Endothelial cell of umbilical vein (primary cell): ENCODE data around the gene IFNL3. TPM values are rescaled to one million over a fixed set of nuclear protein-coding genes. Genes with fewer than 3 reads are reported as not detected.

ENCODE experiments used
- BruUV-seq: library from RNA; stranded (reverse); fragments of 400-500 nt; replicated peaks from 2 replicates; lab custom pipeline; 2021; lab: Mats Ljungman, UMichigan
- CTCF ChIA-PET: fragments of 300-600, 350-600 bp; sonication (Branson Sonifier 250); formaldehyde crosslinking; loops from one replicate; lab custom pipeline; 2021; ENCODE audit warnings: antibody characterized with exemption, inconsistent platforms; lab: Charles Lee
- POLR2A ChIA-PET: fragments of 300-600, 350-600 bp; sonication (Branson Sonifier 250); formaldehyde crosslinking; loops from one replicate; lab custom pipeline; 2021; ENCODE audit warnings: antibody characterized with exemption, inconsistent platforms; lab: Charles Lee
- DNase-seq: peaks from one replicate; pipeline ENCODE4 v3.0.0-alpha.2; 2011; ENCODE audit warnings: low read depth, low spot score
- FAIRE-seq: peaks from 2 replicates; lab custom pipeline; 2011; peaks lifted over from hg19 to GRCh38; lab: Jason Lieb, UNC
- H2AFZ ChIP-seq: 2 replicates; pipeline ENCODE4 v1.6.0; 2012; ENCODE audit warnings: low read depth, low read length, control low read depth, inconsistent platforms
- H3K27ac ChIP-seq: 2 replicates; pipeline ENCODE4 v1.5.1; 2011; ENCODE audit warnings: low read depth, mild to moderate bottlenecking, control low read depth, low read length, moderate library complexity; ENCODE audit not compliant: insufficient read depth
- H3K27me3 ChIP-seq, 2 experiments: 2 replicates each; pipeline versions ENCODE4 v1.6.0 to v1.6.1; 2011; ENCODE audit warnings: low read length in 2 of 2, mixed read lengths in 1 of 2; ENCODE audit not compliant: control insufficient read depth in 2 of 2, insufficient read depth in 2 of 2
- H3K36me3 ChIP-seq, 2 experiments: 2 replicates in 1 of 2; 3 replicates in 1 of 2; pipeline ENCODE4 v1.5.1; 2011; ENCODE audit warnings: low read length in 2 of 2, mild to moderate bottlenecking in 1 of 2, moderate library complexity in 1 of 2; ENCODE audit not compliant: control insufficient read depth in 2 of 2, insufficient read depth in 2 of 2; ENCODE audit errors: extremely low read depth in 1 of 2
- H3K4me1 ChIP-seq: 3 replicates; pipeline ENCODE4 v1.5.1; 2011; ENCODE audit warnings: mild to moderate bottlenecking, low read length; ENCODE audit not compliant: control insufficient read depth, insufficient read depth; ENCODE audit errors: extremely low read depth
- H3K4me2 ChIP-seq: 2 replicates; pipeline ENCODE4 v1.6.1; 2011; ENCODE audit warnings: low read length, control low read depth, mixed read lengths; ENCODE audit not compliant: insufficient read depth
- H3K4me3 ChIP-seq, 3 experiments: fragments of 200-600 bp in 1 of 3; sonication (generic), shearing (Covaris generic) in 1 of 3; replicated peaks in 1 of 3; 2 replicates each; pipeline ENCODE4 v1.5.1; 2011 to 2016; ENCODE audit warnings: control low read depth in 3 of 3, low read length in 3 of 3, mild to moderate bottlenecking in 2 of 3, inconsistent platforms in 1 of 3, low read depth in 1 of 3, moderate library complexity in 1 of 3; ENCODE audit not compliant: insufficient read depth in 1 of 3
- H3K79me2 ChIP-seq: 2 replicates; pipeline ENCODE4 v1.6.0; 2012; ENCODE audit warnings: low read length, inconsistent platforms; ENCODE audit not compliant: control insufficient read depth, insufficient read depth
- H3K9ac ChIP-seq: replicated peaks from 2 replicates; pipeline ENCODE3; 2011; ENCODE audit warnings: low read length, control low read depth; ENCODE audit not compliant: insufficient read depth; ENCODE audit errors: extremely low read depth
- H3K9me1 ChIP-seq: replicated peaks from 3 replicates; pipeline ENCODE4 v1.6.0; 2011; ENCODE audit warnings: mild to moderate bottlenecking, low read length; ENCODE audit not compliant: control insufficient read depth, insufficient read depth; ENCODE audit errors: extremely low read depth
- H3K9me3 ChIP-seq: replicated peaks from 2 replicates; pipeline ENCODE4 v1.5.1; 2012; ENCODE audit warnings: low read length, inconsistent platforms; ENCODE audit not compliant: control insufficient read depth, insufficient read depth
- H4K20me1 ChIP-seq: replicated peaks from 2 replicates; pipeline ENCODE3; 2011; ENCODE audit warnings: mild to moderate bottlenecking, low read length; ENCODE audit not compliant: control insufficient read depth, insufficient read depth; ENCODE audit errors: extremely low read depth
- CTCF ChIP-seq, 2 donors: IDR thresholded peaks; 1 replicate in 1 of 2; 2 replicates in 1 of 2; pipeline ENCODE4 v1.5.1; 2011; ENCODE audit warnings: low read length in 2 of 2, mild to moderate bottlenecking in 2 of 2, moderate library complexity in 2 of 2, control low read depth in 1 of 2, inconsistent platforms in 1 of 2, low read depth in 1 of 2; ENCODE audit not compliant: insufficient read depth in 1 of 2; ENCODE audit errors: extremely low read depth in 1 of 2
- FOS ChIP-seq: IDR thresholded peaks from 2 replicates; pipeline ENCODE4 v1.6.1; 2011; ENCODE audit warnings: mild to moderate bottlenecking, low read length, moderate library complexity, borderline replicate concordance; ENCODE audit not compliant: insufficient read depth
- GATA2 ChIP-seq: IDR thresholded peaks from 2 replicates; pipeline ENCODE4 v1.7.0; 2011; ENCODE audit warnings: low read depth, mild to moderate bottlenecking, moderate library complexity, mixed read lengths, low read length; ENCODE audit not compliant: insufficient read length, insufficient read depth
- JUN ChIP-seq: IDR thresholded peaks from 2 replicates; pipeline ENCODE4 v1.6.1; 2011; ENCODE audit warnings: borderline replicate concordance, low read depth; ENCODE audit not compliant: insufficient read length, insufficient read depth
- MAX ChIP-seq: IDR thresholded peaks from 2 replicates; pipeline ENCODE4 v1.6.1; 2011; ENCODE audit not compliant: insufficient read depth, insufficient read length
- MYC ChIP-seq: IDR thresholded peaks from one replicate; pipeline ENCODE4 v1.6.1; 2011; ENCODE audit warnings: mild to moderate bottlenecking, low read depth, low read length
- POLR2A ChIP-seq: IDR thresholded peaks from 2 replicates; pipeline ENCODE4 v1.6.1; 2012; ENCODE audit warnings: low read depth, mild to moderate bottlenecking, control low read depth, low read length
- dilution Hi-C: fragments of 300-500 bp; cut with MboI; formaldehyde crosslinking; loops from one replicate; pipeline ENCODE4 v1.15.0; 2019; ENCODE audit warnings: low sequenced_read_pairs; ENCODE audit not compliant: extremely low pct_ligation_motif_present
- intact Hi-C: fragments of 100-400 bp; cut with micrococcal nuclease; formaldehyde crosslinking; loops from one replicate; pipeline ENCODE4 v1.10.0; 2022
- polyA plus RNA-seq, 4 experiments: library from polyadenylated mRNA; depleted of rRNA in 3 of 4; stranded (reverse) in 3 of 4; unstranded in 1 of 4; fragments of >200 nt; gene quantifications; 2 replicates each; pipeline versions ENCODE4 v1.2.1 to v1.2.3, GENCODE V29; 2011 to 2012; ENCODE audit warnings: missing spikeins in 1 of 4
- total RNA-seq: library from RNA; stranded (reverse); gene quantifications from 2 replicates; pipeline ENCODE4 v1.2.3, GENCODE V29; 2021

The IFNL3 gene
- total and polyA plus RNA-seq, 2 donors (not counting 3 experiments of a cell fraction or from before 2014, with no cell fraction given) = not detected

GRCh38 chr19:39251081-39251480 lies 6.3 kb upstream of the IFNL3 start:
- no peak for FAIRE-seq
- intact Hi-C loops (no loop called here), dilution Hi-C loops (no loop called here)
- H3K27ac ChIP-seq = no peak overlapping the region
- ChIA-PET CTCF (interaction anchor here (0.7 to 1.2 kb wide), 2 partner anchors 14 to 31 kb away, joined by 3 read pairs; no protein-coding TSS in a partner anchor), POLR2A (no interaction called here)
- H2AFZ ChIP-seq = no peak overlapping the region
- H4K20me1 ChIP-seq = no peaks in the 10 kb centered on the region
- no peak overlapping the region for H3K4me3 ChIP-seq
- H3K9ac ChIP-seq = no peak overlapping the region
- peaks cover 33 to 38% of the 10 kb centered on the region in 2 experiments for H3K27me3 ChIP-seq
- no peaks in the 10 kb centered on the region for H3K79me2 ChIP-seq
- H3K4me1 ChIP-seq = no peaks in the 10 kb centered on the region
- no peaks in the 10 kb centered on the region for H3K9me3 ChIP-seq
- H3K36me3 ChIP-seq = no peaks in the 10 kb centered on the region
- no peaks in the 10 kb centered on the region for H3K9me1 ChIP-seq
- no peak for DNase-seq
- no peak for TF ChIP-seq MAX
- no peak for TF ChIP-seq JUN
- no peak for TF ChIP-seq POLR2A
- TF ChIP-seq FOS = no peak
- TF ChIP-seq CTCF (IDR thresholded peaks at IDR 0.05; ENCODE audit: extremely low read depth in 1 of 2, insufficient read depth in 1 of 2, low read depth in 1 of 2, low read length in 2 of 2) = no peak
- TF ChIP-seq MYC = no peak
- TF ChIP-seq GATA2 = no peak
- H3K4me2 ChIP-seq = no peak overlapping the region
- no TSS peak for BruUV-seq
